OCI-LY1 (cell line): Measurements from ENCODE around the gene ZNF524.

Experiments
- CTCF ChIP-seq: fragments of 200-600 bp; sonication (generic), shearing (Covaris generic); IDR thresholded peaks from 2 replicates; pipeline ENCODE4 v1.5.1; 2017; ENCODE audit warnings: mild to moderate bottlenecking, antibody characterized with exemption, low read length, moderate library complexity, mixed read lengths
- EZH2 ChIP-seq: fragments of 200-600 bp; sonication (generic), shearing (Covaris generic); IDR thresholded peaks from 2 replicates; pipeline ENCODE4 v1.8.0; 2017; ENCODE audit warnings: borderline replicate concordance, mixed run types, mild to moderate bottlenecking, antibody characterized with exemption, low read length, moderate library complexity, mixed read lengths

- TF ChIP-seq CTCF (no peak), EZH2 (no peak)
These were observed 36.6 kb downstream of the ZNF524 start for GRCh38 chr19:55636723-55637122.
